Activated CD4-positive, alpha-beta T cell treated with anti-CD3 and anti-CD28 coated beads, Interleukin-2, Interleukin-6, amounts not matched to agents 100 ng/mL and 50 ng/mL, durations not matched to agents 16 hours and 8 hours (primary cell): ENCODE data around the gene CCR7.

ENCODE experiments used
- DNase-seq: peaks from one replicate; pipeline ENCODE4 v3.0.0-alpha.2; 2020

CCR7 gene

DNA sequence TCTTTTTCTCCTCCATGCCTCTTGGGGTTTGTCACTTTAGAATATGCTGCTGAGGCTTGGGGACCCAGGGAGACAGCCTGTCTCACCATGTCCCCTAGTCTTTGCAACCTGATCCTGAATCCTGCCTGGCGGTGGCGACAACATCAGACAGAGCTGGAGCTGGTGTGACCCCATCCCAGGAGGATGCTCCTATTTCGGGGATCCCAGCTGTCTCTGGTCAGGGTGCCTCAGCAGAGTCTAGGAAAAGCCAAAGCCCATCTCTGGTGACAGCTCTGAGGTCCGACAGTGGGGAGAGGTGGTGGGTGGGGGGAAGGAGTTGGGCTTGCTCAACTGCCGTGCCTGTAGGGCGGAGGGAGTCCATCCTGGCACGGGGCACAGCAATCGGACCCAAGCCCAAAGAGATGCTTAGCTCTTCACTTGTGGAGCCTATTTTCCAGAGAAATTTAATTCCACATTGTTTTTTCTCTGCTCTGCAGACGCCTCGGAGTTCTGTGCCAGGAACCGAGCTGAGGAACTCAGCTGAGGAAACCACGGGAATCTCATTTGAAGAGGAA is 53.5 kb downstream of the CCR7 start:
- no peak for DNase-seq

DNA sequence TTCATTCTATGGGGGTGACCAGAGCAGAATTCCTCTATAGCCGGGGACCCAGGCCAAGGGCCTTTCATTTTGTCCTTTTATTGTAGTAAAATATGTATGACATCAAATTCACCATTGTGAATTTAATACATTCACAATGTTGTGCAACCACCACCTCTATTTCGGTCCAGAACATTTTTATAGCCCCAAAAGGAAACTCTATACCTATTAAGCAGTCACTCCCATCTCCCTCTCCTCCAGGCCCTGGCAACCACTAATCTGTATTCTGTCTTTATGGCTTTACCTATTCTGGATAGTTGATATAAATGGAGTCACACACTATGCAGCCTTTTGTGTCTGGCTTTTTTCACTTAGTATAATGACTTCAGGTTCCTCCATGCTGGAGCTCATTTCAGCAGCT is 54.1 kb downstream of the CCR7 start:
- no peak for DNase-seq

DNA sequence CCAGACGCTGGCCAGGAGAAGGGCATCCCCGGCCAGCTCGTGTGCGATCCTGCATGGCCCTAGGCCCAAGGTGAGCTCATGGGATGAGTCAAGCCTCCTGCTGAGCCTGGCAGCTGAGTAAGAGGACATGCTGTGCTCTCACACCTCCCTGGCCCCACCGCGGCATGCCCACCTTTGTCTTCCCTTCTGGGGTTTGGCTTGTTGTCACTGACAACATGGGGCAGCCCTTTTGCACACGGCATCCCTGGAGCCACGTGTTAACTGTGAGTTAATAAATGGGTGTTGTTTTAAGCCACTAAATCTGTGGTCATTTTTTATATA is 55.0 kb downstream of the CCR7 start:
- no peak for DNase-seq

DNA sequence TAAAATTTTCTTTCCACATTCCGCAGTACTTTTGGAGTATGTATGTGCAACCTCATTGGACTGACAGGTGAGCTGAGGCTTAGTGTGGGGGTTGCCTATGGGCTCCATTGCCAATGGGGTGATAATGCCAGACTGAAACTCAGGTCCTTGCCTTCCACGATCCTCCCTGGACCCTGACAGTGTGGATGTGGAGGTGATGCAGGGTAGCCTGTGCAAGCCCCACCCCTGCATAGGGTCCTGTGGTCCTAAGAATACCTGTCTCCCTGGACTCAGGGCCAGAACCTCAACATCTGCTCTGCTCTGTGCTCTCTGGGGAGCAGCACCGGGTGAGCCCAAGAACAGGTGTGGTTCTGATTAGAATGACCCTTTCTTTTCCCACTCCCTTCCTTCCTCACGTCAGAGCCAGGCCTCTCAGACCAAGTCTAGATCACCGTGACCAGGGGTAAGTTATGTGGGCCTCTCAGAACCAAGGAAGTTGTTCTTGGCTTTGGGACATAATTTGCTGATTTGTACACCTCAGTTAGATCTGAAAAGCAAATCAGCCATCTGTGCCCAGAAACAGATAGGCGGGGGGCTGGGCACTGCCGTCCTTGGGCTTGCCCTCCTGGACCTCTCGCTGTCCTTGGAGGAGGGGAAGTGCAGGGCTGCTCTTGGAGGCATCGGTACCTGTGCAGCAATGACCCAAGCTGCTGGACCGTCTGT is 55.5 kb downstream of the CCR7 start:
- DNase-seq, result no peak

DNA sequence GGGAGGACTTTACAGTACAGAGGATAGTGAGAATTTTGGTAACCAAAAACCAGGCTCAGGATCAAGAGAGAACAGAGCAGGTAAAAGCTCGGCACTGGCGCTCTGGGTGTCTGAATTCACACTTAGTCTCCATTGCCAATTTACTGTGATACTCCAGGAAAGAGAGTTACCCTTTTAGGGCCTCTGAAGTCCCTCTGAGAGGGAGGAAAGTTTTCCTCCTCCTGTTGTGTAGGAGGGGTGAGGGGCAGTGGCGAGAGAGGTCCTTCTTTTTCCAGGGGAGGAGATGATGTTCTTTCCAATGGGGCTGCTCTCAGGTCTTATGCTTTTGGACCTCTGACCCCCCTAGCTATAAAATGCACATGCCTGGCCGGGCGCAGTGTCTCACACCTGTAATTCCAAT is 58.5 kb downstream of the CCR7 start:
- DNase-seq, result no peak
